ENCODE measurements around the gene NGEF.

Gene NGEF

GRCh38 chr2:232896111-232896510 is 116.9 kb downstream of the NGEF start:
- no peak for DNase-seq

DNA sequence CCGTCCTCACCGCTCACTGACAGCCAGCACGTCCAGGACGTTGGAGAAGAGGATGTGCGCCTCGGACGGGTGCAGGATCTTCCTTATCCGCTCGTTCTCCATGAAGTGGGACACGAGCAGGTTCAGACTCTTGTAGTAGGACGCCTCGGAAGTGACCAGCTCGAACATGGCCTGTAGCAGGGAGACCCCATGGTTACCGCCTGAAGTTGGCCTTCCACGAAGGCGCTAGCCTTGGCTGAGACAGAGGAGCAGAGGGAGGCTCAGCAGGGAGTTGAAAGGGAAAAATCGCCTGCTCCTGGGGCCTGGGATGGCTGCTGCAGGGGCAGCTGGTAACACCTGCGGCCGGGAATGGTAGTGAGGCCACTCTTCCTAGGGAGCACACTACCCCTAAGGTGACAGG is 118.3 kb downstream of the NGEF start:
- no peak for DNase-seq

DNA sequence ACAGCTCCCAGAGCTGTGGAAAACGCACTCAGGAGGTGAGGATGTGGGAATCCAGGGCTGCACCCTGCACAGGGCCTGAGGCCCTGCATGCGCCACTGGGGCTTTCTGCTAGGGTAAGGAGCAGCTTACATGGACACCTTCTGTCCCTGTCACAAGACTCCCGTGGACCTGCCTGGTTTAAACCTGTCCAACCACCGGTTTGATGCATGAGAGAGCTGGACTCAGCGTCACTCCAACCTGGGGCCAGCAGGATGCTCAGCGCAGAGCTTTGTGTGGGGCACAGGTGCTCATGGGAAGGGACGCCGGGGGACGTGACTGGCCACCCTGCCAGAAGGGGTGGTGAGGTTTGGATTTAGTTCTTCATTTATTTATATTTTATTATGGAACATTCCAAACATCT is 118.8 kb downstream of the NGEF start:
- DNase-seq, result no peak

DNA sequence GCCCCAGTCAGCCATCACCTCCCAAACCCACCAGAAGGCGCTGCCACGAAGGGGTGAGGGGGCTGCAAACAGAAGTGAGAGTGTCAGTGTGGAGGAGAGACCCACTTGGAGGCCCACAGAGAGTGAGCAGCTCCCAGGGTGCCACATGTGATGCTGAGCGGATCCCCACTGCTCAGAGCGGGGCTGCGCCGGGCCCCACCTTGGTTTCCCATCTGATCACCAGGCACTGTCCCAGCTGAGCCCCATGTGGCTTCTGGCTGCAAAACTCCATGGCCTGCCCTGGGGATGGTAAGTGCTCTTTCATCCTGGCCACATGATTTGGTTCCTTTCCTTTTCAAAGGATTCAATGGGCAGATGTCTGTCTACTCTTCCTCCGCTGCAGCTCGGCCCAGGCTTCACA is 119.2 kb downstream of the NGEF start:
- DNase-seq, result no peak

DNA sequence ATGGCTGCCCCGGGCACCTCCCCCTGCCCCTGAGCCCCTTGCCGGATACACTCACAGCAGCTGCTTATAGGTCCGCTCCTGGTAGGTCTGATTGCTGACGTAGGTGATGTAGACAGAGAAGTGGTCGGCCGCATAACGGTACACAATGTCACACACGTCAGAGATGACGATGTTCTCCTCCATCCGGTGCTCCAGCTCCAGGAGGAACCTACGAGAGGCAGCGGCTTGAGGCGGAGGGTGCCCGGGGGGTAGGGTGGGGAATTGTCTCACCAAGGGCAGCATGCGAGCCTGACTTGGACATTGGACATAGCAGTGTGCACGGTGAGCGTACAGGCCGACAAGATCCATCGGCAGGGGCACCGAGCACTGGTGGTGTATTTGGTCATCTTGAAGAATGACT is 120.2 kb downstream of the NGEF start:
- DNase-seq, result no peak

GRCh38 chr2:232892221-232892620 is 120.8 kb downstream of the NGEF start:
- DNase-seq, result no peak

DNA sequence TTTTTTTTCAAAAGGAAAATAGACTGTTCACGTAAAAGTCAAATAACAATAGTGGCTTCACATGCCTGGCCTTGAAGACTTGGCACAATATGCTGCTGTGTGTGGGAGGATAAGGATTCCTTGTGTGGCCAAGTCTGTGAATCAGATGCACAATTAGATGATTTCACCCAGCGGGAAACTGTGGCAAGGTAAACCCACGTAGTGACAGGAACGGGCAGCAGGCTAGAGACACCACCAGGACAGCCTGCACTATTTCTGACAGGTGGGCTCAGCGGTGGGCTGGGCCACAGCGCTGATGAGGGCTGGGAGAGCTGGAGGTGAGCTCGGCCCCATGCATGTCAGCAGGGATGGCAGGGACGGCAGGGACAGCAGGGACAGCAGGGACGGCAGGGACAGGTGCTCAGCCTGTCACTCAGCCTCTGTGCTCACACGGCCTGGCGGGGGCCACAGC is 121.4 kb downstream of the NGEF start:
- no peak for DNase-seq

- no peak for DNase-seq
These were observed 122.0 kb downstream of the NGEF start for GRCh38 chr2:232890896-232891601.

DNA sequence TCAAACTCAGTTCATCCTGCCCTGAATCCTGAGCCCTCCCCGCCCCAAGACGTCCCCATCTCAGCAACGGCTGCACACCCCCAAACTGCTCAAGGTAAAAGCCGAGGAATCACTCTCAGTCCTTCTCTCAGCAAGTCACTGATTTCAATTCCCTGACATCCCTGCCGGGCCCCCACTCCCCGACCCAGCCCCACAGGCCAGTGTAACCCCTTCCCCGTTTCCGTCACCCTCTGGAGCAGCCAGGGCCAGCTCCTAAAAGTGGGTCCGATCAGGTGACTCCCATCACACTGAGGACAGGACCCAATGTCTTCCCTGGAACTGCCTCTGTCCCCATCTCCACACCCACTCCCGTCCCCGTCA is 122.5 kb downstream of the NGEF start:
- no peak for DNase-seq

DNA sequence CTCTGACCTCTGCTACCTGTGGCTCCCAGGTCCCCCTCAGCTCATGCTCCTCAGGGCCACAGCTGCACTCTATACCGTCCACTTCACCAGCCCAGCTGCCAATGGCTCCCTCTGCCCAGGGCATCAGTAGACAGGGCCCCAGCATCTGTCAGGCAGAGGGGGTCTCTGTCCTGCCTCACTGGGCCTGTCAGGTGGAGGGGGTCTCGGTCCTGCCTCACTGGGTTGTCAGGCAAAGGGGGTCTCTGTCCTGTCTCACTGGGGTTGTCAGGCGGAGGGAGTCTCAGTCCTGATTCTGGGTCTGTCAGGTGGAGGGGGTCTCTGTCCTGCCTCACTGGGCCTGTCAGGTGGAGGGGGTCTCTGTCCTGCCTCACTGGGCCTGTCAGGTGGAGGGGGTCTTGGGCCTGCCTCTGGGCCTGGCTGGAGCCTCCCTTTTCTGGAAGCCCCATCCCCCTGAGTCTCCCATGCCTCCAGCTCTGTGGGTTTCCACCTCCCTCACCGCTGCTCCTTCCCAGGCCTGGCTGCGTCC is 123.1 kb downstream of the NGEF start:
- no peak for DNase-seq

DNA sequence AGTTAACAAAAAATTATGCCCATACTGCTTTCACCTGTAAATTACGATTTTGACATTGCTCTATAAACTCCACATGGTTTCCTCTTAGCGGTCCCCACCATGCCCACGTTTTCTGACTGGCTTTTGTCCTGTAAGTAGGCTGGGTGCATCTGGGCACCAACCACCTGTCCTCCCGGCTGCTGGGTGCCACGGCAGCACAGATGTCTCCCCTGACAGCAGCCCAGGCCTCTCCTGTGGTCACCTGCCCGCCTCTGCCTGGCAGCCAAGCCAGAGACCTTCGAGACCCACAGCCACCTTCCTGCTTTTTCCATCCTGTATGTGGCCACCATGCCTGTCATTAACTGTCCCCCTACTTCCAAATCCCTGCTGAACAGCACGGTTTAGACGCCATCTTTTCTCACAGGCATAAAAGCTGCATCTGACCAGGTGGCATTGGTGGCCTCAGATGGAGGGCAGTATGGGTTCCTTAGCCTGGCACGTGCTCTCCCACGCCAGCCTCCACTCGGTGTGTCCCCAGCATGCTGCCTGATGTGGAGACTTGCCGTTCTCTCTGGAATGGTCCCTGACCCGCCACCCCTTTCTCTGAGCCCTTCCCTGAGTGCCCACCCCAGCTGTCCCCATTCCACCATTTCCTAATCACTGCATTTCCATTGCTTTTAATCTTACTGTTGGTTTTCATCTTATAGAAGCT is 124.1 kb downstream of the NGEF start:
- DNase-seq, result no peak

GRCh38 chr2:232888099-232888836 is 124.8 kb downstream of the NGEF start:
- no peak for DNase-seq

DNA sequence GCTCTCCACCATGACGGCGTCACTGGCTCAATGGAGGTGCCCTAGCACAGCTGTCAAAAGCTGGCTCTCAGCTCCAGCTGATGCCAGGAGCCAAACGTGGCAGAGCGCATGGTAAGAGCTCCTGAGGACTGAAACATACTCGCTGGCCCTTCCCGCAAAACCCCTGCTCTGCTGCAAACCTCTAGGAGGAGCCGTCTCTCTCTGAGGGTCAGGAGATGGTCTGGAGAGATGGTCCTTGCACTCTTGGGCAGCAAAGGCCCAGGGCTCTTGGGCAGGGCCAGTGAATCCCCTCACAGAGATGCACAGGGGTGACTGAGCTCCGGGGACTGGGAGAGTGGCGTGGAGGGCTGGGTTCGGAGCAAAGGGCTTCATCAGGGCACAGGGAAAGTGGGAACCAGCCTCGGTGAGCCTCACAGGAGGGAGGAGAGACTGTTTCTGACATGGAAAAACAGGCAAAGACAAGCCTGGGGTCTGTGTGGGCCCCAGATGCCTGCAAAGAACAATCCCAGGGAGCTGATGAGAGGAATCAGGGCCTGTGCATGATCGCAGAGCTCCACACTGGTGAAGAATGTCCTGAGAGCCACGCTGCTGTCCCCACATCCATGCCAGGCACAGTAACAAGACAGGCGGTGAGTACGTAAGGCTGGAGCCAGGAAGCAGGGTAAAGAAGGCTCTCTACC is 125.7 kb downstream of the NGEF start:
- DNase-seq, result no peak

DNA sequence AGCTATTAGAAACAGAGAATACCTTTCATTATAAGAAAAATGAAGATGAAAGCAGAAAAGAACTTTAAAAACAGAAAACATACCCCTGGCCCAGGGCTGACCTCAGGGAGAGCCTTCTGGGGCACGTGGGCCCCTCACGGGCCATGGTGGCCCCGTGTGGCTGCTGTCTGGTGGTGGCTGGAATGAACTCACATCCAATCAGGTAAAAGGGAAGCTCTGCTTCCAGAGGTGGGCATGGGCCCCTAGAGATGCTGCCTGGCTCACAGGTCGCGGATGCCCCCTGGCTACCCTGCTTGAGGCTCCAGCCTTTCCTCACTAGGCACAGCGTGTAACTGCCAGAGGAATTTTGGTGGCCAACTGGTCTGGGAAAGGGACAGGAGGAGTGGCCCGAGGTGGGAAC is 126.4 kb downstream of the NGEF start:
- DNase-seq, result no peak

GRCh38 chr2:232886176-232886575 is 126.9 kb downstream of the NGEF start:
- DNase-seq, result no peak

DNA sequence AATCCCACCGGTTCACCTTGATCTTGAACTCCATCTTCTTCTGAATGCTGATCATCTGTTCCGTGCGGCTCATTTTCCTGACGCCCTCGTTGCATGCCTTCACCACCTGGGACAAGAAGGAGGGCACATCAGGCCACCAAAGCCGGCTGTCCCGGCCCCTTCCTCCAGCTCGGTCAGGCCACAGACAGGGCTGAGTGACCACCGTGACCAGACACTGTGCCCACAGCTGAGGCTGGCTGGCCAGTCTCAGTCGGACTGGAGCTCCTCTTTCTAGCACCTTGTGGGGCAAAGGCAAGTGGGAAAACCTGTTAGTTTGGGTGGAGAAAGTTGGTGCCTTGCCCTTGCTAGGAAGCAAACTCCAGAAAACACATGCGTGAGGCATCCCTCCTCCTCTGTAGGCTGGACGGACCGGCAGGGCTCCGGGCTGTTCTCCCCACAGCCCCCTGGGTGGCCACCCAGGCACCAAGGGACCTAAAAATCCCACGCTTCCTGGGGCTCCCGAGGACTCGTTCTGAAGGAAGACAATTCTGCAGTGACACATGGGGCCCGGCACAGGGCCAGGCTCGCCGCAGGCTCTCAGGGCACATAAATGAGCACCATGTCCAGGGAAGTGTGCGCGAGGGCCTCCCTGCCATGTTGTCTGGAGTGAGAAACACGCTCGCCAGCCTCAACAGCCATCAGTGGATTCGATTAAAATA is 127.6 kb downstream of the NGEF start:
- DNase-seq, result no peak

- no peak for DNase-seq
These were observed 128.3 kb downstream of the NGEF start for GRCh38 chr2:232884549-232885263.

- no peak for DNase-seq
These were observed 129.0 kb downstream of the NGEF start for GRCh38 chr2:232884001-232884421.

- no peak for DNase-seq
These were observed 129.8 kb downstream of the NGEF start for GRCh38 chr2:232883116-232883721.

DNA sequence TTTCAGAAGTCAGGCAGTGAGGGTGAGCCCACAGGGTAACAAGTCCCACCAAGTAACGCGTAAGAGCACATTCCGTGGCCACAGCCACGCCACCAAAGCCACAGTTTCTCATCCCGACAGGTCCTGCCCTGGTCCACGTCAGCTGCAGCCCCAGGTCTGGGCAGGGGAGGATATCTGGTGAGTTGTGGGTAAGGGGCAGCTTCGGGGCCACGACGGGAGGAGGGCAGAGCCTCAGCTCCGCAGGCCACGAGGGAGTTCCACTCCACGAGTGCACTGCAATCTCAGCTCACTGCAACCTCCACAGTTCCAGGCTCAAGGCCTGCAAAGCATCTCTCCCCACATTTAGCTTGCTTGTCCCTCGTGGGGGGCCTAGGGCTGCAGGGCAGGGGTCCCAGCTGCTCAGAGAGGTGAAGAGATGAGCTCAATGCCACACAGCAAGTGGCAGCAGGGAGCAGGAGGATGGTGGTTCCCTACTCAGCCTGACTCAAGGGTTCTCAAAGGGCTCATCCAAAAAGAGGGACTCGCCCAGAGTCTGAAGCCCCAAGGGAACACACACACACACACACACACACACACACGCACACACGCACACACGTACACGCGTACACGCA is 130.4 kb downstream of the NGEF start:
- no peak for DNase-seq

DNA sequence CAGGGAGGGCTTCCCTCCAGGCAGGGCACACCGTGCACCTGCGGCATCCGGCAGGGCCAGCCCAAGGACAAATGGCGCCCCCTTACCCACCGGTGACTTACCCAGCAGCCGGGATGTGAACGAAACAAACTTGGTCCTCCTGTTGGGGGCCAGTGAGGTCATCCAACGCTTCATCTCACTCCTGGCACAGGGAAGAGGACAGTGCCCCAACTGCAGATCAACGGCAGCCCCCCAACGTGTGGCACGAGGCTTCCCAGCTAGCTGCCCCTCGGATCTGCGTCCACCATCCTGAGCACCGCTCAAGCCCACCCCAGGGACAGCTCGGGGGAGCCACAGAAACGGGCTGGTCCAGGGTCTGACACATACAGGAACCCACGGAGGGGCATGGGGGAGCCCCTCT is 131.0 kb downstream of the NGEF start:
- DNase-seq, result no peak

All from central memory CD4-positive, alpha-beta T cell (primary cell).